Right lobe of liver (tissue), 4 donors: ENCODE measurements around the gene NUCB2.

ENCODE experiments used
- CTCF ChIP-seq, 4 donors: fragments of 200-600 bp in 3 of 4; fragments of 450-650 bp in 1 of 4; IDR thresholded peaks; one replicate each; pipeline versions ENCODE4 v1.5.1 to v1.8.0; 2016 to 2022; ENCODE audit warnings: antibody characterized with exemption in 4 of 4, mild to moderate bottlenecking in 2 of 4
- POLR2A ChIP-seq: fragments of 450-650 bp; IDR thresholded peaks from one replicate; pipeline ENCODE4 v1.6.1; 2017; ENCODE audit warnings: antibody characterized with exemption, mild to moderate bottlenecking
- donor health status: DM: no; HTN: no; CAD: no.
- donor health status: DM: no; HTN: no; CAD: no.
- donor health status: DM: no; HTN: yes; CAD: no.

DNA sequence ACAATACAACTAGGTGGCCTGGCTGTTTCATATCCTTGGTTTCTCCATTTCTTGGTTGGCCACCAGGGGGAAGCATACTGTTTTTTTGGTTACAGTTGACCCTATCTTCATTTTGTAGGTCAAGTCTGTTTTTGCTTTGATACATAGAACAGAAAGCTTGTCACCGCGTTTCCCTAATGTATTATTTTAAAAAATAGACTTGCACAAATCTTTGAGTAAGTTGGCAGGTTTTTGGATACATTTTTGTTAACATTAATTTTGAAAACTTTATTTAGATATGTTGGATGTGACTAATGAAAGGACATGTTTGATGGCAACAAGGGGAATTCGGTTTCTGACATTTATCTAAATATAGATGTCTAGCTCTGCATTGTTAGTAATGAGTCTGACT is 78.1 kb downstream of the NUCB2 start:
- no peak for TF ChIP-seq POLR2A
- TF ChIP-seq CTCF (IDR thresholded peaks at IDR 0.05): peak; percentile 50 to 69 (median 68)
